Caki2 (cell line): ENCODE results near the gene CREB3L1. TPM values are rescaled to one million over a fixed set of nuclear protein-coding genes. Genes with fewer than 3 reads are reported as not detected.
A peak's percentile ranks its signal among the peaks of the same experiment; 100 is the strongest.
"Not testable (repeated sequence)": the region's sequence is repeated elsewhere in the genome, so short reads cannot be mapped to it uniquely, and the experiment has no call there.

Source experiments
- DNase-seq: peaks from one replicate; pipeline ENCODE4 v3.0.0-alpha.2; 2015; ENCODE audit warnings: low read depth
- in situ Hi-C: cut with HindIII; loops from 2 replicates; pipeline ENCODE4 v1.10.0; 2016; ENCODE audit warnings: low sequenced_read_pairs, low pct_unique_long_range_greater_than_20kb, mixed read lengths
- total RNA-seq: library from RNA; depleted of rRNA; stranded (reverse); fragments of >200 nt; shearing (Covaris generic); gene quantifications from 2 replicates; pipeline ENCODE4 v1.2.3, GENCODE V29; 2014; ENCODE audit warnings: low replicate concordance

The CREB3L1 gene
- total RNA-seq, 1 experiment from 2014 or later: not detected

- in situ Hi-C loops: no loop called here
- peak; percentile 40 for DNase-seq
Observed at GRCh38 chr11:46290598-46291309, 13.3 kb downstream of the CREB3L1 start.

- DNase-seq: no peak
- in situ Hi-C loops: no loop called here
Observed at GRCh38 chr11:46291441-46292150, 14.1 kb downstream of the CREB3L1 start.

GRCh38 chr11:46293066-46293465, 15.6 kb downstream of the CREB3L1 start:
- no peak for DNase-seq
- in situ Hi-C loops: no loop called here

GRCh38 chr11:46293641-46294103, 16.2 kb downstream of the CREB3L1 start:
- DNase-seq: no peak
- in situ Hi-C loops: no loop called here

- DNase-seq: no peak
- in situ Hi-C loops: no loop called here
Observed at GRCh38 chr11:46294365-46295309, 17.2 kb downstream of the CREB3L1 start.

- in situ Hi-C loops: no loop called here
- DNase-seq: peak; percentile 56
Observed at GRCh38 chr11:46295312-46296058, 18.0 kb downstream of the CREB3L1 start.

- no peak for DNase-seq
- in situ Hi-C loops: no loop called here
Observed at GRCh38 chr11:46296059-46296527, 18.6 kb downstream of the CREB3L1 start.

GRCh38 chr11:46296528-46297448, 19.3 kb downstream of the CREB3L1 start:
- in situ Hi-C loops: no loop called here
- DNase-seq: no peak

GRCh38 chr11:46298699-46299433, 21.4 kb downstream of the CREB3L1 start:
- no peak for DNase-seq
- in situ Hi-C loops: no loop called here

- in situ Hi-C loops: no loop called here
- no peak for DNase-seq
Observed at GRCh38 chr11:46299451-46299961, 22.0 kb downstream of the CREB3L1 start.

GRCh38 chr11:46300270-46300669, 22.8 kb downstream of the CREB3L1 start:
- in situ Hi-C loops: no loop called here
- no peak for DNase-seq

- in situ Hi-C loops: no loop called here
- DNase-seq: no peak
Observed at GRCh38 chr11:46302866-46303265, 25.4 kb downstream of the CREB3L1 start.

- in situ Hi-C loops, DNase-seq: not testable (repeated sequence)
Observed at GRCh38 chr11:46304036-46304435, 26.6 kb downstream of the CREB3L1 start.

- in situ Hi-C loops: no loop called here
- no peak for DNase-seq
Observed at GRCh38 chr11:46304605-46305179, 27.2 kb downstream of the CREB3L1 start.

GRCh38 chr11:46305295-46305694, 27.8 kb downstream of the CREB3L1 start:
- in situ Hi-C loops: no loop called here
- DNase-seq: no peak
